SK-N-SH treated with all-trans-retinoic acid at 6 μM for 48 hours (cell line): ENCODE data around the gene HTR1D.

ENCODE experiments used
- ATAC-seq: fragments of 200-7000 bp; cut with Tn5 transposase; 3 replicates; pipeline ENCODE4 v1.9.1; 2020; ENCODE audit warnings: mild to moderate bottlenecking, moderate library complexity
- ARNTL ChIP-seq: fragments of 450-650 bp; formaldehyde crosslinking; IDR thresholded peaks from 2 replicates; pipeline ENCODE4 v1.5.0; 2020; ENCODE audit warnings: low read depth, mild to moderate bottlenecking, moderate library complexity, borderline replicate concordance
- BACH2 ChIP-seq: fragments of 250-450 bp; sonication (Bioruptor Pico); IDR thresholded peaks from 2 replicates; pipeline ENCODE4 v1.9.0; 2021; ENCODE audit warnings: mild to moderate bottlenecking, borderline replicate concordance
- CREB5 ChIP-seq: fragments of 250-450 bp; sonication (Bioruptor Pico); IDR thresholded peaks from 2 replicates; pipeline ENCODE4 v1.5.1; 2020; ENCODE audit warnings: low read depth, mild to moderate bottlenecking, moderate library complexity
- CSDC2 ChIP-seq: fragments of 250-450 bp; sonication (Bioruptor Pico); IDR thresholded peaks from 2 replicates; pipeline ENCODE4 v1.5.0; 2020; ENCODE audit warnings: mild to moderate bottlenecking, moderate library complexity
- ESRRG ChIP-seq: fragments of 250-450 bp; sonication (Bioruptor Pico); IDR thresholded peaks from 2 replicates; pipeline ENCODE4 v1.6.1; 2021; ENCODE audit warnings: mild to moderate bottlenecking
- GLIS3 ChIP-seq: fragments of 250-450 bp; sonication (Bioruptor Pico); IDR thresholded peaks from 2 replicates; pipeline ENCODE4 v1.5.0; 2020; ENCODE audit warnings: mild to moderate bottlenecking, moderate library complexity
- ISL1 ChIP-seq: fragments of 250-450 bp; sonication (Bioruptor Pico); IDR thresholded peaks from 2 replicates; pipeline ENCODE4 v2.1.2; 2022; ENCODE audit warnings: mild to moderate bottlenecking, moderate library complexity
- OSR1 ChIP-seq: fragments of 250-450 bp; sonication (Bioruptor Pico); IDR thresholded peaks from 2 replicates; pipeline ENCODE4 v1.8.0; 2022; ENCODE audit warnings: moderate library complexity, mild to moderate bottlenecking, inconsistent platforms
- PATZ1 ChIP-seq: fragments of 250-450 bp; sonication (Bioruptor Pico); IDR thresholded peaks from 2 replicates; pipeline ENCODE4 v1.8.0; 2020; ENCODE audit warnings: mild to moderate bottlenecking, moderate library complexity, borderline replicate concordance
- POU6F1 ChIP-seq: fragments of 250-450 bp; sonication (Bioruptor Pico); IDR thresholded peaks from 2 replicates; pipeline ENCODE4 v1.8.0; 2021; ENCODE audit warnings: low read depth, mild to moderate bottlenecking, moderate library complexity, borderline replicate concordance
- PPARA ChIP-seq: fragments of 250-450 bp; sonication (Bioruptor Pico); IDR thresholded peaks from 2 replicates; pipeline ENCODE4 v1.5.0; 2020; ENCODE audit warnings: mild to moderate bottlenecking, borderline replicate concordance
- RARB ChIP-seq: fragments of 250-450 bp; sonication (Bioruptor Pico); IDR thresholded peaks from 2 replicates; pipeline ENCODE4 v1.8.0; 2021; ENCODE audit warnings: mild to moderate bottlenecking, moderate library complexity
- SNAI2 ChIP-seq: fragments of 250-450 bp; sonication (Bioruptor Pico); IDR thresholded peaks from 2 replicates; pipeline ENCODE4 v1.5.0; 2020; ENCODE audit warnings: mild to moderate bottlenecking, moderate library complexity
- TCF4 ChIP-seq: fragments of 250-450 bp; sonication (Bioruptor Pico); IDR thresholded peaks from 2 replicates; pipeline ENCODE4 v1.8.0; 2021; ENCODE audit warnings: mild to moderate bottlenecking, moderate library complexity, borderline replicate concordance
- TOX ChIP-seq: fragments of 250-450 bp; sonication (Bioruptor Pico); IDR thresholded peaks from 2 replicates; pipeline ENCODE4 v1.8.0; 2021; ENCODE audit warnings: mild to moderate bottlenecking, moderate library complexity, borderline replicate concordance
- TSHZ2 ChIP-seq: fragments of 250-450 bp; sonication (Bioruptor Pico); IDR thresholded peaks from 2 replicates; pipeline ENCODE4 v1.5.0; 2020; ENCODE audit warnings: mild to moderate bottlenecking, moderate library complexity
- ZC3H10 ChIP-seq: fragments of 250-450 bp; sonication (Bioruptor Pico); IDR thresholded peaks from 2 replicates; pipeline ENCODE4 v1.5.1; 2021; ENCODE audit warnings: mild to moderate bottlenecking, moderate library complexity
- ZFP3 ChIP-seq: fragments of 250-450 bp; sonication (Bioruptor Pico); IDR thresholded peaks from 2 replicates; pipeline ENCODE4 v1.5.0; 2020; ENCODE audit warnings: mild to moderate bottlenecking, moderate library complexity
- ZFP30 ChIP-seq: fragments of 450-650 bp; formaldehyde crosslinking; IDR thresholded peaks from 2 replicates; pipeline ENCODE4 v1.5.0; 2022; ENCODE audit warnings: mild to moderate bottlenecking, moderate library complexity
- ZNF565 ChIP-seq: fragments of 450-650 bp; formaldehyde crosslinking; conservative IDR thresholded peaks from 2 replicates; pipeline ENCODE4 v1.5.0; 2020; ENCODE audit warnings: low read depth, mild to moderate bottlenecking, moderate library complexity
- ZNF70 ChIP-seq: fragments of 450-650 bp; formaldehyde crosslinking; IDR thresholded peaks from 2 replicates; pipeline ENCODE4 v1.5.0; 2020; ENCODE audit warnings: mild to moderate bottlenecking, moderate library complexity
- ZNF8 ChIP-seq: fragments of 450-650 bp; formaldehyde crosslinking; IDR thresholded peaks from 2 replicates; pipeline ENCODE4 v1.5.0; 2020; ENCODE audit warnings: mild to moderate bottlenecking, moderate library complexity

The HTR1D gene

GRCh38 chr1:23211955-23212354 is 5.3 kb downstream of the HTR1D start:
- no peak for TF ChIP-seq CSDC2 (CRISPR knock-in tag)
- TF ChIP-seq ZNF8 (CRISPR knock-in tag), result no peak
- TF ChIP-seq ARNTL, result no peak
- no peak for TF ChIP-seq ZFP3 (CRISPR knock-in tag)
- TF ChIP-seq TCF4 (CRISPR knock-in tag), result no peak
- TF ChIP-seq SNAI2 (CRISPR knock-in tag), result no peak
- TF ChIP-seq ZC3H10 (CRISPR knock-in tag), result no peak
- TF ChIP-seq ISL1 (CRISPR knock-in tag), result no peak
- no peak for TF ChIP-seq OSR1 (CRISPR knock-in tag)
- TF ChIP-seq ZNF565 (CRISPR knock-in tag), result no peak
- no peak for TF ChIP-seq TOX (CRISPR knock-in tag)
- no peak for TF ChIP-seq ZFP30 (CRISPR knock-in tag)
- TF ChIP-seq PATZ1 (CRISPR knock-in tag), result no peak

GRCh38 chr1:23210963-23211362 is 6.3 kb downstream of the HTR1D start:
- ATAC-seq, result no peak
- TF ChIP-seq ZC3H10 (CRISPR knock-in tag) (no peak), CSDC2 (CRISPR knock-in tag) (no peak), RARB (CRISPR knock-in tag) (no peak), ARNTL (no peak), PATZ1 (CRISPR knock-in tag) (no peak), GLIS3 (CRISPR knock-in tag) (no peak), TSHZ2 (CRISPR knock-in tag) (no peak), ZNF565 (CRISPR knock-in tag) (no peak), ZNF70 (CRISPR knock-in tag) (no peak), ISL1 (CRISPR knock-in tag) (no peak), OSR1 (CRISPR knock-in tag) (no peak), BACH2 (CRISPR knock-in tag) (no peak), ZFP3 (CRISPR knock-in tag) (no peak), PPARA (CRISPR knock-in tag) (no peak), ZFP30 (CRISPR knock-in tag) (no peak), ESRRG (no peak), TOX (CRISPR knock-in tag) (no peak)

More at GRCh38 chr1:23211955-23212354, 5.3 kb downstream of the HTR1D start:
- no peak for ATAC-seq

- no peak for TF ChIP-seq SNAI2 (CRISPR knock-in tag)
- no peak for TF ChIP-seq CREB5 (CRISPR knock-in tag)
- ATAC-seq, result peak; percentile 46
These were observed 6.9 kb downstream of the HTR1D start for GRCh38 chr1:23210351-23210785.

- ATAC-seq, result no peak
- TF ChIP-seq ISL1 (CRISPR knock-in tag), result no peak
- TF ChIP-seq POU6F1 (CRISPR knock-in tag), result no peak
- TF ChIP-seq BACH2 (CRISPR knock-in tag), result no peak
- no peak for TF ChIP-seq GLIS3 (CRISPR knock-in tag)
- TF ChIP-seq SNAI2 (CRISPR knock-in tag), result no peak
- no peak for TF ChIP-seq PATZ1 (CRISPR knock-in tag)
- no peak for TF ChIP-seq TOX (CRISPR knock-in tag)
- no peak for TF ChIP-seq RARB (CRISPR knock-in tag)
- TF ChIP-seq CSDC2 (CRISPR knock-in tag), result no peak
These were observed 7.5 kb downstream of the HTR1D start for GRCh38 chr1:23209770-23210169.
